ENCODE results near the gene GBA2.

GBA2 gene

DNA sequence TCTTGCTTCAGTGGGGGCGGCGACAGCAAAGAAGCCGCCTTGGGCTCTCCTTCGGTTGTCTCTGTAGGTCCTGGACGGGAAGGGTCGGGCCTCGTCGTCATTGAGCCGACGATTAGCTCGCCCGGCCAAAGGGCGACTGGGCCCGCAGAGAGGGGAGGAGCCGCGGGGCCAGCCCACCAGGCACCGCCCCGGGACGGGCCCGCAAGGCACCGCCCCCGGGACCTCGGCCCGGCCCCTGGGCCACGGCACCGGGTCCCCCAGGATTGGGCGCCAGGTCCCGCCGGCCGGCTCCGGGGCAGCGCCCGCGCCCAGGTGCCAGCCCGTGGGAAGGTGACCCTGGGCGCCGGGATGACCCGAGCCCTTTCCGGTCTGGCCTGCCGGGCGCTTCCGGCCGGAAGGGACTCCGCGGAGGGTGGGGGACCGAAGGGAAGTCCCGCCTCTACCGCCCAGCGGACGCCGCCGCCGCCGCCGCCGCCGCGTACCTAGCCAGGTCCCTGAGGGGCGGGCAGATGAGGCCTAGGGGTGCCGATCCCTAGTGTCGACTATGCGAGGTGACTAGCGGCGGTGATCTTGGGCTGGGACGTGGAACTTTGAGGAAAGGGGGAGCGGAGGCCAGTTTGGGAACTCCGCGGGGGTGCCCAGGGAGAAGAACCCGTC, at the start of gene GBA2, which contains the start of gene RGP1:
TSS of gene GBA2 (minus strand) at position 371 of the 657 bp plus-strand sequence. CDS start 524 bp downstream, outside the sequence.
TSS of gene RGP1 (plus strand) at position 430 of the 657 bp plus-strand sequence. CDS start 469 bp downstream, outside the sequence.
- peak; percentile 75 for DNase-seq (ENCODE audit: low read depth)

DNA sequence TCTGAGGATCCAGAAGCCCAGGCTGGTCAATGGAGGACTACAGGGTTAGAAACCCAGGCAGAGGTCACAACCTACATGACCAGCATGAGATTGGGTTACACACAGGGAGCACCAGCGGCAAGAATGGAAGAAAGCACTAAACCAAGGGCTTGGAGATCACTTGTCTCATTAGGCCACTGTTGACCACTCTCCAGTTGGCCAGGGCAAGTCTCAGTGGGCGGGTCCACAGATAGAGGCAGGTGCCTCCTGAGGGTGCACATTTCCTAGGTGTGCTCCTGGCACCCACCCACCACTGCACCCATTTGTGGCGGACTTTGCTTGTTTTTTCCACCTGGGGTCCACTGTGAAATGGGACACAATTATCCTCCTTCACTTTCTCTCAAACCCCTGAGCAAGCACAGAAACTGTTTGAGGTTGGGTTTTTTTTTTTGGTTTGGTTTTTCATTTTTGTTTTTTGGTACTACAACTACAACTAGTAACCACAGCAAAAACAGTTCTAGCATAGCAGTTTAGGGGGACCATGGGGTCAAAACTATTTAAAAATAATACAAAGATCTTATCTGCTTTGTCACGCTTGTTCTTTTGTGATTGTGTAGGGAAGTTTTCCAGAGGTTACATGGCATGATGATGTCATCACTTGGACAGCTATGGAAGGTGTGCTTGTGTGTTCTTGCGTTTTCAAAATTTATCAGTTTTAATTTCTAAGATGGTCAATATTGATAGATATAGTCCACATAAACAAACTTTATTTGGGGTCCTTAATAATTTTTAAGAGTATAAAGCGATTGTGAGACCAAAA, 48.5 kb upstream of the GBA2 start:
- no peak for DNase-seq (ENCODE audit: low read depth)

DNA sequence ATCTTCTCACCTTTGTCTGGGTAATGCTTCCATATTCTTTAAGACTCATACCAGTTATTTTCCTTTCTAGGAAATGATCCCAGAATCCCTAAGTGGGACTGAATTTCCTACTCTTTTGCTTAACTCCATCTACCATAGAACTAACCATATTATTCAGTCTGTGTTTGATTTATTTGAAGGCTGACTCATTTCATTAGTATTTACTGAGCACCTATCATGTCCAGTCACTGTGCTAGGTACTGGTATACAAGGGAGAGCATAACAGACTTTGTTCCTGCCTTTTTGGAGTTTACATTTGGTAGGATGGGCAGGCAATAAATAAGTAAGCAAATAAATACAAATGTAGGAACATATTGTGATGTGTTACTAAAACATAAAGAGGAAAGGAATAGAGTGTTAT, 46.7 kb upstream of the GBA2 start:
- no peak for DNase-seq (ENCODE audit: low read depth)

DNA sequence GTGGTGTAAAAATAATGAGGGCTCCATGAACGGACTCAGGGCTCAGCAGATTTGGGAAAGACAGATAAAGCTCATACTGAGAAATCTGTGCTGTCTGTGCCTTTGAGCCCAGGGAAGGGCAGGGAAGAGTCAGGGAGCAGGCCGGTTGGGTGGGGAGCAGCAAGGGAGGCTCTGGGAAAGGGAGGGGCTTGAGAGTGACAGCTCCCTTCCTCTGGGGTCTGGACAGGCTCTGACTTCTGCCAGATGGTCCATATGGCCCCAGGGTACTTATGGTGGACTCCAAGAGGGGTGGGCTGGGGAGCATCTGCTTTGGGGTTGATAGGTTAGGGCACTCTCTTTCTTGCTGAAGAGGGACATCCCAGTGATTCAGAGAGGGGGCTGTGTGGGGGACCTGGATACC, 44.4 kb upstream of the GBA2 start:
- DNase-seq (ENCODE audit: low read depth): no peak

DNA sequence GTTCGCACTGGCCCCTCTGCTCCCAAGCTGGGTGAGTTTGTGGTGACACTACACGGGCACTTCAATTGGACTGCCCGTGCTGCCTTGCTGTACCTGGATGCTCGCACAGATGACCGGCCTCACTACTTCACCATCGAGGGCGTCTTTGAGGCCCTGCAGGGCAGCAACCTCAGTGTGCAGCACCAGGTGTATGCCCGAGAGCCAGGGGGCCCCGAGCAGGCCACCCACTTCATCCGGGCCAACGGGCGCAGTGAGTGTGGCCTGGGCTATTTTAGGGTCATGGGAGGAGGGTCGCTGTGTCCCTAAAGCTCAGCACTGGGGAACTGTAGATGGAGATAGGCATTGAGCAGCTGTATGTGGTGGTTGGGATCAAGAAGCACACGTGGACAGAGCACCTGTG, 43.8 kb upstream of the GBA2 start:
- DNase-seq (ENCODE audit: low read depth): no peak

DNA sequence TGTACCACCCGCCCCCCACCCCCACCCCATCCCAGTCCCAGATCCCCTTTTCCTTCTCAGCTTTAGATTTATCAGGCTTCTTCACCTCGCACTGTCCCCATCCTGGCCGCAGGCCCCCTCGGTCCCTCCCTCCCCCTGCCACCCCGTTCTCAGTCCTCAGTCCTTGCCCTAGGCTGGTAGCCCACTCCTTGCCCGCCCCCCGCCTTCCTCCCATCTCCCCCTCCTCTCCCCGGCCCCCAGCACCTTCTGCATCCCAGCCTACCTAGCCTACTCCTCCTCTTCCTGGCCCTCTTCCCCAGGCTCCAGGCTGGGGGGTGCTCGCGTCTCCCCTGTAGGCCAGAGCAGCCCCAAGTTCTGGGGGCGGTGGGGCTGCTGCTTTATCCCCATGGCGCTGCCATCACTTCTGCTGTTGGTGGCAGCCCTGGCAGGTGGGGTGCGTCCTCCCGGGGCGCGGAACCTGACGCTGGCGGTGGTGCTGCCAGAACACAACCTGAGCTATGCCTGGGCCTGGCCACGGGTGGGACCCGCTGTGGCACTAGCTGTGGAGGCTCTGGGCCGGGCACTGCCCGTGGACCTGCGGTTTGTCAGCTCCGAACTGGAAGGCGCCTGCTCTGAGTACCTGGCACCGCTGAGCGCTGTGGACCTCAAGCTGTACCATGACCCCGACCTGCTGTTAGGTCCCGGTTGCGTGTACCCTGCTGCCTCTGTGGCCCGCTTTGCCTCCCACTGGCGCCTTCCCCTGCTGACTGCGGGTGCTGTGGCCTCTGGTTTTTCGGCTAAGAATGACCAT, 43.2 kb upstream of the GBA2 start:
- no peak for DNase-seq (ENCODE audit: low read depth)

DNA sequence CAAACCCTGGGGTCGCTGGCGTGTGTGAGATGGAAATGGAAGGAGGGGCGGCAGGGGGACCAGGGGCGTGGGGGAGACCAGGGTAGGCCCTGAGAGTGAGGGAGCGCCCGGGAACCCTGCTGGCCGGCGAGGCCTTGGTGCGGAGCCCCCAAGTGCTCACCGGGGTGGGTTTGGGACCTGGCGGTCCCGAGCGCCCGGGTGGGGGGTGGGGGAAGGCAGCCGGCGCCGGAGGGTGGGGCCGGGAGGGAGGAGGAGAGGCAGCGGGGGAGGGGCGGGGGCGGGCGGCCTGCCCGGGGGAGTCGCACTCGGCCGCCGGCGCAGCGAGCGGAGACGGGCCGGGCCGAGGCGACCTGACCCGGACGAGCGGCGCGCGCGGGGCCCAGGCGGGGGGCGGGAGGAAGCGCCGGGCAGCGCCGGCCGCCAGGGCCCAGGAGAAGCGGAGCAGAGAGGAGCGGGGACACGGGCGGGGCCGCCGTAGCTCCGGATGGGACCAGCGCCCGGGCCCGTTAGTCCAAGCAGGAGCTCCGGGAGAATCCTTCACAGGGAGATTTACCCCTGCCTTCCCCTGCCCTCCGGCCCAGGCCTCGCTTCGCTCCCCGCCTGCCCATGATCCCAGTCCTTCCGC, 42.4 kb upstream of the GBA2 start, which contains the start of gene NPR2:
TSS of gene NPR2 (plus strand) at position 295 of the 625 bp plus-strand sequence. CDS start 818 bp downstream, outside the sequence.
- DNase-seq (ENCODE audit: low read depth): peak; percentile 58

DNA sequence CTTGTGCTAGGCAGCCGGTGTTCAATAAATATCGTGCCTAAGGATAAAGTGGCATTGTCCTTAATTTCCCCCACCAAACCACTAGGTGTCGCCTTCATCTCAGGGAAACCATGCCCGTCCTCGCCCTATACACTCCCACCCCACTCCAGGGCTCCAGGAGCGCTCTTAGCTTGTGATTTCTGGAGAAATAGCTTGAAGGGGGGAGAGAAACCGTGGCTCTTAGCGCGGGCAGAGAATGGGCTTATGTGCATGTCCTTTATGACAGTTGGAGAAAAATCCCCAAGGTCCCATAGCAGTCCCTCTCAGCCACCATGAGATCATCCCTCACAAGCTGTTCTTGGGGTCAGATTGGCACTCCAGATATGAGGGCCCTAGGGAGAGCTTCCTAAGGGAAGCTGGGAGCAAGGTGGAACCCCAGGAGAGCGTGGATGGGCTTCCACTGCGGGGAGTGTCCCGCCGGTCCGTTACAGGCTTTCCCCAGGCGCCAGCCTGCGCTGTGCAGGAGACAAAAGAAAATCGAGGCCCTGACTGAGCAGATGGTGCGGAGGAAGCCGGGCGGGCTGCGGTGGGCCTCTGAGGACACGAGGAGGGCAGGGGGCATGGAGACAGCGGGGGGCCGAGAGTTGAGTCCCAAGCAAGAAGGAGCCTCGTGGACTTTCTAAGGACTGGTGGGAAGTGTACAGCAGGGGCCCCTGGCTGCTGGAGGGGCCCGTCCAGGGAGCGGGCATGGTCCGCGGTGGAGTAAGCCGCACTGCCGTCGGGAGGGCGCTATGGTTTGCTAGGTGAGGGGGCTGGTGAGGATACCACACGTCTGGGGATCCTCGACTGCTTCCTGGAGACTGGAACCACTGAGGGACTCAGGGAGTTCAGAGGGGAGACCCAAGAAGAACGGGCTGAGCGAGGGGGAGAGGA, 41.6 kb upstream of the GBA2 start:
- peak; percentile 88 for DNase-seq (ENCODE audit: low read depth)

DNA sequence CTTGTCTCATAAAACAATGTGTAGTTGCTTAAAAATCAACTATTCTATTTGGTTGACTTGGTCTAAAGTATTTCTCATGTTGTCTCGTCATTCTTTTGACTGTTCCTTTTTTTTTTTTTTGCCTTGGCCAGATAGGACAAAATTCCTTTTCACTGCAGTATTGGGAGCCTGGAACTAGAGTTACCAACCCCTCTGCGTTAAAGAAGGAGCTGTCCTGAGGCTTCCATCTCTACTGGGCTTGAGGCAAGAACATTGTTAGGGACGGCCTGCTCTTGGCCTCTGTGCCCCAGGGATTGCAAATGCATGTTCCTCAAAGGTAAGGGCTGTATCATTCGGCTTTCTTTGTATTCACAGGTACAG, 41.0 kb upstream of the GBA2 start:
- no peak for DNase-seq (ENCODE audit: low read depth)

DNA sequence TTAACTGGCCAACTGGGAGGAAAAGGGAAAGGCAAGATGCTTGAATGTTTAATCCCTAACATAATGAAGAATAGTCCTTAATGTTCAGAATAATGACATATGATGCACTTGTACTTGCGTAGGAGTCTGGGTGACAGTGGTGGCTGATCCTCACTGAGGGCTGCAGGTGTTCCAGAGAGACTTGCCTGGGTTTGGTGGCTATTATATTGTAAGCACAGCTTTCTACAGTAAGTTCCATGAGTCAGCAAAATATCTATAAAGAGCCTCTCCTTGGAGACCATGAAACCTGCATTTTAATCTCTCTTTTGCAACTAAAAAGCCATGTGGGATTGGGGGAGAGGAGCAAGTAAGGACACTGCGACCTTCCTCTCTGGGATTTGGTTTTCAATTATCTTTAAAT, 40.5 kb upstream of the GBA2 start:
- no peak for DNase-seq (ENCODE audit: low read depth)

DNA sequence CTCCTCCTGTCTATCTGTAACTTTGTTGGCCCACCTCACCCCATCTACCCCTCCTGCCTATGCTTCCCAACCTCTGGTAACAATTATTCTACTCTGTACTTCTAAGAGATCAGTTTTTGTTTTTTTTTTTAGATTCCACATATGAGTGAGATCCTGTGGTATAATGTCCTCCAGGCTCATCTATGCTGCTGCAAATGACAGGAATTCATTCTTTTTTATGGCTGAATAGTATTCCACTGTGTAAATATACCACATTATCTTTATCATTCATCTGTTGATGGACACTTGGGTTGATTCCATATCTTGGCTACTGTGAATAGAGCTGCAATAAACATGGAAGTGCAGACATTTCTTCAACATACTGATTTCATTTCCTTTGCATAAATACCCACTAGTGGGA, 34.4 kb upstream of the GBA2 start:
- no peak for DNase-seq (ENCODE audit: low read depth)

DNA sequence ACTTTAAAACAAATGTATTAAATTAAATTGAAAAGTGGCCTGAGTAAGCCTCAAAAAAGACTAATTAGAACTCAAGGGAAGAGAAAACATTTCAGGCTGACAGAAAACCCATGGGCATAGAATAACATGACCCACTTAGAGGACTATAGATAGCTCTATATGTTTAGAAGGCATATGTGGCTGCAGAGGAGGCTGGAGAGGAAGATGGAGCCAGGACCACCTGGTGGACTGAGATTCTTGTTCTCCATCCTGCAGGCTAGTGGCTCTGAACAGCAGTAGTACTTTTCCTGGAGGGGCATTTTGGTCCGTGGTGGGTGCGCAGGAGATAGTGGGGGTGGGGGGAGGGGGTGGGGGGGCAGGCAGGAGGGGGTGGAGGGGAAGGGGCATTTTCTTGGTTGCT, 32.0 kb upstream of the GBA2 start:
- no peak for DNase-seq (ENCODE audit: low read depth)

DNA sequence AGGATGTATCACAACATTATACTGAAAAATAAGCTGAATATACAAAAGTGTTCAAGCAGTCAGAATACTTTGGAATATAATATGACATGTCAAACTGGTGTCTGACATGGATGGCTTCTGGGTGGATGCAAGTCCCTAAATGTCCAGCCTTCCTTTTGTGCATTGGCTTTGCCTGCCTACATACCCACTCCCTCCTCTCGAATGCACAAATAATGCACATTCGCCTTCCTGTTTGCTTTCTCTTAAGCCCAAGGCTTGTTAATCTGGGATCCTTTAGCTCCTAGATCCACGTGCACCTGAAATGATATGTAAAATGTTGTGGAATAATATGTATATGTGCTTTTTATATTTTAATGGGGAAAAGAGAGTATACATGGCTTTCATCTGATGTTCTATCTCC, 29.5 kb upstream of the GBA2 start:
- no peak for DNase-seq (ENCODE audit: low read depth)

DNA sequence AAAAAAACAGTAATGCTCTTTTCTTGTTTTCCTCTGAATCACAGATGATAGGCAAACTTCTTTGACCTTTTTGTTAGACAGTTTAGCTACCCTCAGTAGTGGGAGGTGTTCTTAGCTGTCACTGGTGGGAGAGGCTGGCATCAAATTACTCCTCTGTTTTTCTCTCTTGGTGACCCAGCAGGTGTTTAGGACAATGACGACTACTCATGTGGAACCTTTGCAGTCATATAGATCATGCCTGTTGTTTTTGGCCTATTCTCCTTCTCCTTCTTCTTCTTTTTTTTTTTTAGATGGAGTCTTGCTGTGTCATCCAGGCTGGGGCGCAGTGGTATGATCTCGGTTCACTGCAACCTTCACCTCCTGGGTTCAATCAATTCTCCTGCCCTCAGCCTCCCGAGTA, 27.0 kb upstream of the GBA2 start:
- no peak for DNase-seq (ENCODE audit: low read depth)

DNA sequence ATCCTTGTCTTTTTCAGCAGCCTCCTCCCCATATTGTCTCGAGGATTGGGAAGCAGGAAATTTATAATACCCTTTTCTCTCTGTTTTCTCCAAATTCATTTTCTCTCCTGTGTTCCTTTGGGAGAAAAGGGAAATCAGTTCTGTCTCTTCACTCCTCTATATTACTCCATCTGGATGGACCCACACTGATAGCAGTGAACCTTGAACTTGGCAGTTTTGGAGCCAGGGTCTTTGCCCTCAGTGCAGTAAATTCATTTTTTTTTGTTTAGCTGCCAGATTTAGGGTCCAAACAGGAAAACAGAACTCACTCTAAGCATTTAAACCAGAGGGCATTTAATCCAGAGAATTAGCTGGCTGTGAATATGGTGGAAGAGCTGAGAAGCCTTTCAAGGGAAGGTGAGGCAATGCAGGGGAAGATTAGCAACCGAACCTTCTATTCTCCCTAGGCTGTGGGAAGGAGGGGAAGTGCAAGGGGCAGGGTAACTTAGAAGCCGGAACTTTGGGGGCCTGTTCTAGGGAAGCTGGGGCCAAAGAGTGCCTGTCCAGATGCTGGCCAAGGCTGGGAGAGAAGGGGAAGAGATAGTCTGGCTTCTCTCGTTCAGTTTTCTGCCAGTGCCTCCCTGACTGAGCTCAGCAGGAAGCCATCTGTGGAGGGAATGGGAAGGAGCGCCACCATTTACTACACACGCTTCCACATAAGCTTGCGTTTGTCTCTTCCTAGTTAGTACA, 26.0 kb upstream of the GBA2 start:
- DNase-seq (ENCODE audit: low read depth): peak; percentile 24

DNA sequence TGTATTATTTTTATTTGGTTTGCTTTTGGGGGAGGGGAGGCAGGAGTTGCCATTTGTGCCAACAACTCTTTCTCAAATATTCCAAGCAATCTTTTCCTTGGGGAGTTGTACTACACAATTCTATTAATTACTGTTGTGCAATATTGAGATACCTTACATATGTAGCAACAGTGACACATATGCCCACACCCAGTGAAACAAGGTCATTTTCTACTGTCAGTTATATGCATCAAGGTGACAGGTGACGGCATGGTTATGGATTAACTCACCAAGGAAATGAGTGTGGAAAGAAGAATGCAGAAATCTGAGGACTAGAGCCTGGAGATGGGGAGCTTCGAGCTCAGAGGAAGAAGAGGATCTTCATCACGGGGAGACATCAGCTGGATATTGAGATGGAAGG, 22.9 kb upstream of the GBA2 start:
- DNase-seq (ENCODE audit: low read depth): no peak

DNA sequence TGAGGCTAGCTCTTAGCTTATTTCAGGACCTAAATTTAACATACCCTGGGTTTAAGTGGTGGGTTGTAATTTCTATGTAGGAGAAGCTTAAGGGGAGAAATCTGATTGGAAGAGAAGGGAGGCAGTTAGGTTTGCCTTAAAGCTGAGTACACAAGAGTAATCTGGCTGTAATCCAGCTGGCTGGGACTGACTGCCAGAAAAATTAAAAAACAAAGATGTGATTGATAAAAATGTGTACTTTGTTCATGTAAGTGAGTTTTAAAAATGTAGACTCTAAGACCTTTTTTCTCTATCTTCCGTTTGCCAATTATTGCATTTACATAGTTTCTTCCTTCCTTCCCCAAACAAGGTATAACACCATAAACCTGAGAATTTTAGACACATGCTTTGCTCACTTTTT, 22.5 kb upstream of the GBA2 start:
- no peak for DNase-seq (ENCODE audit: low read depth)

DNA sequence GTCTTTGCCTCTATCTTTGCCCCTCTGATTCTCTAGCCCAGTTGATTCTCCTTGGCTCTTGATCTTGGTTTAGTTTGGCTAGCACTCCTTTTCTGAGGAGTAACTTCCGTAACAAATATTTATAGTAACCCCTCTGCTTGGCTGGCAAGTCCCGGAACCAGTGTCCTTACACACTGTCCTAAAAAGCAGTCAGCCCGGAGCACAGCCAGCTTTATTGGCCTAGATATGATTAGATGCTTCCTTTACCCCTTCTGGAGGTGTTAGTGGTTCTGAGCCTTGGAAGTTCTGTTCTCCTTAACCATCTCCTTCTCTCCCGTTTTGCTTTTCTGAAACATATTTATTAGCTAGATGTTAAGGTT, 22.0 kb upstream of the GBA2 start:
- DNase-seq (ENCODE audit: low read depth): no peak

DNA sequence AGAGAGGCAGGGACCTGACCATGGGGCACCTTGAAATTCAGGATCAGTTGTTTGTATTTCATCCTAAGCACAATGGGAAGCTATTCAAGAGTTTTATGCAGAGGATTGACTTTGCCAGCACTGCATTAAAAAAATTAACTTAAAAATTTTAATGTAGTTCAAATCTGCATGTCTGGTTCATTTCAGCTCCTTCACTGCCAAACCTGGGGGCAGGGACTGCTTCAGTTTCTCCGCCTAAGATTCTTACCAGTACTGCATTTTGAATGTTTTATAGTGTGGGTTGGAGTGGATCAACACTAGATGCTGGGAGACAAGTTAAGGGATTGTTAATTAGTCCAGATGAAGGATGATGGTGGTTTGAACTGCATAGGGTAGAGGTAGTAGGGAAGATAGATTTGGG, 20.7 kb upstream of the GBA2 start:
- no peak for DNase-seq (ENCODE audit: low read depth)

DNA sequence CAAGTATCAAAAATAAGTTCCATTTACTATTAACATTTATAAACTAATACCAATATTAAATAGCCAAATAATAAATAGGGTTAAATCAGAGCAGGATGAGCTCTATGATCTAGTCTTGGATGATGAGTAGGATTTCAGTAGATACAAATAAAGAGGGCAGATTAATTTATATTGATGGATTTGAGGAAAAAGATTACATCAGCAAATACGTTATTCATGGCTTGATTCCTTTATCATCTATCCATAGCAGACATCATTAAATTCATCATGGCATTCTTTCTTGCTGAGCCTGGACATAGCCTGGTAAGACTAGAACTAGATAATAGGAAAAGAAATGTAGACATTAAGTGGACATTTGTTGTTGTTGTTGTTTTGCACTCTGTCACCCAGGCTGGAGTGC, 18.4 kb upstream of the GBA2 start:
- DNase-seq (ENCODE audit: low read depth): no peak

DNA sequence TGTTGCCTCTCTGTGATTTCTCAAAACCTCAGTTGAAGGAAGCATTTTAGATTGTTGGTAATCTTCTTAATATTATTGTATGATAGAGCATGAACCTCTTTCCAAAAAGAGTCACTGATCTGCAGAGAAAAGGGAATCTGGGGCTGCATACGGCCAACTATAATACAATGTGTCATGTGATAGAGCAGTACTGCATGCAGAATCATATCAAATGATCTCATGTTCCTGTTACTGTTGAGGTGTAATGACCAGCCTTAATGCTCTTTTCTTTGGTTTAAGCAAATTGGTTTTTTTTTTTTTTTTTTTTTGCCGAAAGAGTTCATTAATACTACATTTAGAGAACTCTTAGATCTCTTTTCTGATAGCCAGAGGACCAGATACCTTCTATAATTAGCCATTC, 18.0 kb upstream of the GBA2 start:
- no peak for DNase-seq (ENCODE audit: low read depth)

Data from EH (cell line).